A673 (cell line): Measurements from ENCODE around the gene PLCL1.

Source experiments
- EZH2 ChIP-seq: fragments of 200-600 bp; sonication (generic); IDR thresholded peaks from 2 replicates; pipeline ENCODE4 v1.6.1; 2017; ENCODE audit warnings: borderline replicate concordance, low read depth, mild to moderate bottlenecking, mixed read lengths, antibody characterized with exemption, low read length; ENCODE audit not compliant: poor library complexity, severe bottlenecking
- TF ChIP-seq, protein P1 (sequence below): fragments of 300-800, 200-600 bp; sonication (generic); conservative IDR thresholded peaks from 2 replicates; pipeline ENCODE4 v1.5.1; 2017; ENCODE audit warnings: low read depth, mild to moderate bottlenecking, antibody characterized with exemption, low read length, moderate library complexity, mixed read lengths

DNA sequence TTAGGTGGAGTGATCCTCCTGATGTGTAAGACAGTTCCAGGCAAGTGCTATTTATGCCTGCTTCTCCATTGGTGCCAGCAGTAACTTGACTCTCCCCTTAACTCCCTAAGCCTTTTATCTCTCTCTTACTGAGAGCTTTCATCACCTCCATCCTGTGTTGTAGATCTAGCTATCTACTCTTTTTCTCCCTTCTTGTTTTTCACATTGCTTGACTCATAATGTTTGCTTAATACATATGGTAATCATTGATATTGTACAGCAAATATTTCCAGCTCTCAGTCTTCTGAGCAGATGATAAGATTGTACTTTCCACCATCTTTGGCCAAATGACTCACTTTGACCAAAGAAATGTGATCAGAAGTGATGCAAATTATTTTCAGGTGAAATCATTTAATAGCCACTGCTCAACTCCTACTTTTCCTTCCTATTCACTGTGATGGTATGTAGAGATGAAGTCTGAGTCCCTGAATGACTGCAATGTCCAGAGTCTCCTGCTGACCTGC, 165.0 kb downstream of the PLCL1 start:
- TF ChIP-seq, protein P1, sequence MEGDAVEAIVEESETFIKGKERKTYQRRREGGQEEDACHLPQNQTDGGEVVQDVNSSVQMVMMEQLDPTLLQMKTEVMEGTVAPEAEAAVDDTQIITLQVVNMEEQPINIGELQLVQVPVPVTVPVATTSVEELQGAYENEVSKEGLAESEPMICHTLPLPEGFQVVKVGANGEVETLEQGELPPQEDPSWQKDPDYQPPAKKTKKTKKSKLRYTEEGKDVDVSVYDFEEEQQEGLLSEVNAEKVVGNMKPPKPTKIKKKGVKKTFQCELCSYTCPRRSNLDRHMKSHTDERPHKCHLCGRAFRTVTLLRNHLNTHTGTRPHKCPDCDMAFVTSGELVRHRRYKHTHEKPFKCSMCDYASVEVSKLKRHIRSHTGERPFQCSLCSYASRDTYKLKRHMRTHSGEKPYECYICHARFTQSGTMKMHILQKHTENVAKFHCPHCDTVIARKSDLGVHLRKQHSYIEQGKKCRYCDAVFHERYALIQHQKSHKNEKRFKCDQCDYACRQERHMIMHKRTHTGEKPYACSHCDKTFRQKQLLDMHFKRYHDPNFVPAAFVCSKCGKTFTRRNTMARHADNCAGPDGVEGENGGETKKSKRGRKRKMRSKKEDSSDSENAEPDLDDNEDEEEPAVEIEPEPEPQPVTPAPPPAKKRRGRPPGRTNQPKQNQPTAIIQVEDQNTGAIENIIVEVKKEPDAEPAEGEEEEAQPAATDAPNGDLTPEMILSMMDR = no peak
- TF ChIP-seq EZH2 = no peak
